ENCODE measurements around the gene TEX22.

Gene TEX22

GRCh38 chr14:105398044-105398725, at the start of gene TEX22:
Gene TEX22 (plus strand): TSS chr14:105398538. CDS start chr14:105399341, 803 bp downstream.
- peak; percentile 75 for DNase-seq (ENCODE audit: low read depth, low spot score)
- H3K4me3 ChIP-seq (ENCODE audit: low read depth, low read length): peak within 1 kb of the TSS; percentile 70
- TF ChIP-seq CTCF (IDR thresholded peaks at IDR 0.05; ENCODE audit: low read depth, low read length): peak; percentile 10
- in situ Hi-C loops (cut with HindIII; ENCODE audit: low sequenced_read_pairs): no loop called here

GRCh38 chr14:105348945-105349699, 49.2 kb upstream of the TEX22 start:
- in situ Hi-C loops (cut with HindIII; ENCODE audit: low sequenced_read_pairs): no loop called here
- DNase-seq (ENCODE audit: low read depth, low spot score): no peak
- no peak overlapping the region for H3K4me3 ChIP-seq (ENCODE audit: low read depth, low read length)
- no peak for TF ChIP-seq CTCF (IDR thresholded peaks at IDR 0.05; ENCODE audit: low read depth, low read length)

- no peak for DNase-seq (ENCODE audit: low read depth, low spot score)
- H3K4me3 ChIP-seq (ENCODE audit: low read depth, low read length): no peak overlapping the region
- TF ChIP-seq CTCF (IDR thresholded peaks at IDR 0.05; ENCODE audit: low read depth, low read length): no peak
- in situ Hi-C loops (cut with HindIII; ENCODE audit: low sequenced_read_pairs): no loop called here
Observed at GRCh38 chr14:105349992-105350391, 48.3 kb upstream of the TEX22 start.

- no peak overlapping the region for H3K4me3 ChIP-seq (ENCODE audit: low read depth, low read length)
- in situ Hi-C loops (cut with HindIII; ENCODE audit: low sequenced_read_pairs): no loop called here
Observed at GRCh38 chr14:105350450-105351244, 47.7 kb upstream of the TEX22 start.

GRCh38 chr14:105351410-105351809, 46.9 kb upstream of the TEX22 start:
- TF ChIP-seq CTCF (IDR thresholded peaks at IDR 0.05; ENCODE audit: low read depth, low read length): no peak
- in situ Hi-C loops (cut with HindIII; ENCODE audit: low sequenced_read_pairs): no loop called here
- no peak overlapping the region for H3K4me3 ChIP-seq (ENCODE audit: low read depth, low read length)
- no peak for DNase-seq (ENCODE audit: low read depth, low spot score)

More at GRCh38 chr14:105350450-105351244, 47.7 kb upstream of the TEX22 start:
- DNase-seq (ENCODE audit: low read depth, low spot score): no peak
- no peak for TF ChIP-seq CTCF (IDR thresholded peaks at IDR 0.05; ENCODE audit: low read depth, low read length)
